GM12892 (cell line): Measurements from ENCODE around the gene TBL1XR1.

ENCODE experiments used
- POLR2A ChIP-seq: IDR thresholded peaks from 2 replicates; pipeline ENCODE4 v1.6.1; 2011; ENCODE audit warnings: low read depth, low read length, control low read depth
- POLR2AphosphoS5 ChIP-seq: IDR thresholded peaks from 2 replicates; pipeline ENCODE4 v1.6.1; 2011; ENCODE audit warnings: low read depth, low read length, control low read depth
- TAF1 ChIP-seq: IDR thresholded peaks from 2 replicates; pipeline ENCODE4 v1.6.1; 2011; ENCODE audit warnings: low read depth, mild to moderate bottlenecking, control low read depth, low read length, borderline replicate concordance

DNA sequence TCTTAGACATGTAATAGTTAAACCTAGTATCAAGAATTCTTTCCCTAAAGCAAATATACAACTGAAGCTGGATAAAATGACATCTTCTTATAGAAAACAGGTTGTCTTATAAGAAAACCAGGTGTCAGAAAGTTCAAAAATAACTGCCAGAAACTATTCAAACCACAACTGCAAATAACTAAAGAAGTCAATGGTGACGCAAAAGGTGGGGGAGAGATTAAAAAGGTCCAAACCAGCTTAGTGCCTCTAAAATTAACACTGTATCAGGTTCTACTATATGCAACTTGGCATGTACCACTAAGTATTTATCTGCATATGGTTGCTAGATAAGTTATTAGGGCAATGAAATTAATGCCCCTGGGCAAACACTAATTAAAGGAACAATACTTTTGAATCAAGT lies 136.8 kb downstream of the TBL1XR1 start:
- no peak for TF ChIP-seq POLR2A
- TF ChIP-seq TAF1 = no peak
- TF ChIP-seq POLR2AphosphoS5 = no peak
